ENCODE measurements around the gene THUMPD3.

Gene THUMPD3

DNA sequence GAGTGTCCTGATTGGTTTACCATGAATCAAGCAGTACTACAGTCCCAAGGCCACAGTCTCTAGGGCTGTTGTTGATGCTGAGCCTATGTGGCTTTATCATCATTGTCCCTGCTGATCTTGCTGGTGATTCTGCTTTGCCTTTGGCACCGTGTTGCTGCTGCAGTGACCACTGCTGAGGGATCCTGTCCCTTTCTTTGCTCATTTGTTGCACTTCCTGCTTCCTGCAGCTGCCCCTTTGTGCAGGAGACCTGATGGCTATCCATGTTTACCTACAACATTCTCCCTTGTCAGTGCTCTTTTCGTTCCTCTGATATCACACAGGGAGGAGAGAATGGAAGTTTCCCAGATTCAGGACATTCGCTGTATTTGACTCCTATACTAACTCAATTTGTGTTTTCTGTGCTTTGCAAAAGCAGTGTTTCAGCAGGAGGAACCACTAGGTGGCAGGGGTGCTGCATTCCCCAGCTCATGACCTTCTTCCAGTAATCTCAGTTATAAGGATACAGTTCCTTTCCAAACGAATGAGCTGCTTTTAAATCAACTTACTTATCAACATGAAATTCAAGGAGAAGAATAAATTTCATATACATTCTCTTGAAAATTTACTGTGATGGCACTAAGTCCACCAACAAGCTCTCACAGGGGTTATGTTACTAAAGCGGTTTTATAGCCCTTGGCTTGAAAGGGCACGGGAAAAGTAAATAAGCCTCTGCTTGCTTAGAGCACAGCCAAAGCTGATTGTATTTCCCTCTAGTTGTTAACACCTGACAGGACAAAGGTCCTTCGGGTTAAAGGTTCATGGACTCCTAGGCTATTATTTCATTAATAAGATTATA lies 9.7 kb upstream of the THUMPD3 start:
- DNase-seq (ENCODE audit: low read depth) = peak; percentile 5

DNA sequence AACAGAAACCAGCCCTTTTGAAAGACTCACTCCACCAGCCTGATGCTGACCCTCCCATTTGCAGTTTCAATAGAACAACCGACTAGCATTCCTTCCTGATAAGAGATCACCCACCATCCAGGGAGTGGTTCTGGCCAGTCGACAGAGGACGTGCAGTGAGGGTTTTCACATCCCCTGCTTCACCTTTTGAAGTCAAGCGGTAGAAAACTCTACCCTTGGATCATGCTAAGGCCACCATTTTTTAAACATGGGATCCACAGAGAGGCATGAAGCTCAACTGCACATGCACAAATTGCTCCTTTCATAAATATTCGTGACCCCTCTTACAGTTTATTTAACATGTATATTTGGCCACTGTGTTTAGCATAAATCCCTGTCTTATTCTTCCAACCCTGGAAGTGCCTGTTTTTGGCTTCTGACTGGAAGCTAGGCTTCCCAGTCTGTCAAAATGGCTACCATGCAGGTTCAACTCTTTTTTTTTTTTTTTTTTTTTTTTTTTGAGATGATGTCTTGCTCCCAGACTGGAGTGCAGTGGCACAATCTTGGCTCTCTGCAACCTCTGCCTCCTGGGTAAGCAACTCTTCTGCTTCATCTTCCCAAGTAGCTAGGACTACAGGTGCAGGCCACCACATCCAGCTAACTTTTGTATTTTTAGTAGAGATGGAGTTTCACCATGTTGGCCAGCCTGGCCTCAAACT lies 1.0 kb upstream of the THUMPD3 start:
- DNase-seq (ENCODE audit: low read depth) = no peak

DNA sequence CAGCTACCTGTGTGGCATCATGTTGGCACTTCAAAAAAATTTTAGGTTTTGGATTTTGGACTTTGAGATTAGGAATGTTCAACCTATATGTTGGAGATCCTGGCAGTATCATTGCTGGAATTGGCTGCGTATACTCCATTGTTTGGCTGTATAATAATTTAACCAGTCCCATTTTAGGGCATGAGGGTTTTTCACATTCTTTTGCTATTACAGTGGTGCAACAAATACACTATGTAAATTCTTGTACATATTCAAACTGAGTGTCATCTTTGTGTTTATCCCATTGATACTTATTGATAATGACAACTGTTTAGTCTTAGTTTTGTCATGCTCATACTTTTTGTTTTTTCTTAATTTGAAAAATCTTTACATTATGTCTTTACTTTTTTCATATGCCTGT lies 6.7 kb downstream of the THUMPD3 start:
- DNase-seq (ENCODE audit: low read depth) = no peak

DNA sequence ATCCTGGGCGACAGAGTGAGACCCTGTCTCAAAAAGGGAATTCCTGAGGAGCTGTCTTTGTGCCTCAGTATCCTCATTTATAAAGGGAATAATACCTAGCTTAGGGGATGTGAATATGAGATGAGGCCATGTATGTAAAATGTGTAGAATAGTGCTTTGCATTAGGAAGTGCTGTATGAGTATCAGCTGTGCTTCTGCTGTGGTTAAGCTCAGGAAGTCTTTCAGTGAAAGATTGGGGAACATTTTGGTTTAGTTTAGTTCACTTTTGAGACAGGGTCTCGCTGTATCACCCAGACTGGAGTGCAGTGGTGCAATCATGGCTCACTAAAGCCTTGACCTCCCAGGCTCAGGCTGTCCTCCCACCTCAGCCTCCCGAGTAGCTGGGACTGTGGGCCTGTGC lies 10.6 kb downstream of the THUMPD3 start:
- no peak for DNase-seq (ENCODE audit: low read depth)

DNA sequence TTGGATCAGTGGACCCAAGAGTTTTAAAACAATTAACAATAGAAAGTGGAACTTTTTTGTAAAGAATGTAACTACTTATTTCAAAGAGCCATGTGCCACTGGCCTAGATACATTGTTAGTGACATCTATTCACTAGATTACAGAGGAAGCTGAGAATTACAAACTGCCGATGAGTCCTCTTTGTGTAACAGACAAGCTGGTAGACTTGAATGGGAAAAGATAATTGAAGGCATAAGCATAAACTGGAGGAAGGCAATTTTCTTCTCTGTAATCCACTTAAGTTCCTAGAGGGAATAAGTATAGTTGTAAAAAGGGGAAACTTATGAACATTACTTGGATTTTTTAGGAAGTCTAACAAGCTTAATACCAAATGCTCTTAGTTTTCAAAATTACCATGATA lies 15.1 kb downstream of the THUMPD3 start:
- DNase-seq (ENCODE audit: low read depth) = no peak

DNA sequence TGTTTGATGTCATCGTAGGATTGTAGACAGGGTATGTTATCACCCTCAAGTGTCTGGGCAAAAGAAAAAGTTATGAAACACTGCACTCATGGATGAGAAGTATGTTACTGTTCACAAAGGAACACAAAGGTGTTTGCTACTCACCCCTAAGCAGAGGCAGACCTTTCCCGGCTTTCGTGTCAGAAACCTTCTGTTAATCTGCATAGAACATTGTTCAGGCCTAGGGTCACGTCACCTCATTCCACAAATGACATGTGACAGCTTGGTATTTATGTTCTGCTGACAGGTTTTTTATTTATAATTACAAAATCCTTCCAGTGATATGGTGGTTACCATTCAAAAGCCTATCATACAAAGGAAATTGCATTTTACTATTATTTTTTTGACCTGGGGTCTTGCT lies 16.5 kb downstream of the THUMPD3 start:
- no peak for DNase-seq (ENCODE audit: low read depth)

DNA sequence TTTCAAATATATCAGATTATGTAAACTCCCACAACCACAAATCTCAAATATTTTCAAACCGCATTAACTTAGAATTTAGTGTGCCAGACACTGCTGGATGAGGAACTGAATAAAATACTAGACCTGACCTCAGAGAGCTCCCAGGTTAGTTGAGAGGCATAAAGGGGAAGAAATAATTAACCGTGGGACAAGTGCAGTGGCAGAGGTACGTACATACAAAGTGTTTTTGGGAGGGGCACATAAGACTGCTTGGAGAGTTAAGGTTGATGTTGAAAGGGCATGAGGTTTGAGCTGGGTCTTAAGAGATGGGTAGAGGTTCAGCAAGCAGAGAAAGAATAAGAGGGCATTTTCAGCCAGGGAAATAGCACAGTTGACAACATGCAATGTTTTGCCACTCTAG lies 17.2 kb downstream of the THUMPD3 start:
- no peak for DNase-seq (ENCODE audit: low read depth)

DNA sequence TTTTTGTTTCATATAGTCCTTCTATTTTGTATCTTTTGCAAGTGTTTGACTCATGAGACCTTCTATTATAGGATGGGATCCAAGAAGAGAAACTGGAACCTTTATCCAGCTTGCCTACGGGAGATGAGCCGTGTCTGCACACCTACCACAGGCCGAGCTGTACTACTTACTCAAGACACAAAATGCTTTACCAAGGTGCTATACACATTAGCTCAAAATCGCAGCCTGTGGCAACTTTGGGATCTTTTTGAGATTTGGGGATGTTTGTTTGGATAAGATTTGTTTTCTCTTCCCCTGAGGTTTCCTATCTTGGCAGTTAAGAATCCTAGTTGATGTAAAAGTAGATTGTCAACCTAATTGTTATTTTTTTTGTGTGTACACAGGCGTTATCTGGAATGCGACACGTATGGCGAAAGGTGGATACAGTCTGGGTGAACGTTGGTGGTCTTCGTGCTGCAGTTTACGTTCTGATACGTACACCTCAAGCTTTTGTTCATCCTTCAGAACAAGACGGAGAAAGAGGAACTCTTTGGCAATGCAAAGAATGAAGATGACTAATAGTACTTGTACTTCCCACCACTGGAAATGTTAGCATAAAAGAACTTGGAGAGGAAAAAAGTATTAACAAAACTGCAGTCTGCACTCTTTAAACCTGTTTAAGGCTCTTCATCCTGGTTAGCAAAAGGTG lies 21.4 kb downstream of the THUMPD3 start:
- no peak for DNase-seq (ENCODE audit: low read depth)

DNA sequence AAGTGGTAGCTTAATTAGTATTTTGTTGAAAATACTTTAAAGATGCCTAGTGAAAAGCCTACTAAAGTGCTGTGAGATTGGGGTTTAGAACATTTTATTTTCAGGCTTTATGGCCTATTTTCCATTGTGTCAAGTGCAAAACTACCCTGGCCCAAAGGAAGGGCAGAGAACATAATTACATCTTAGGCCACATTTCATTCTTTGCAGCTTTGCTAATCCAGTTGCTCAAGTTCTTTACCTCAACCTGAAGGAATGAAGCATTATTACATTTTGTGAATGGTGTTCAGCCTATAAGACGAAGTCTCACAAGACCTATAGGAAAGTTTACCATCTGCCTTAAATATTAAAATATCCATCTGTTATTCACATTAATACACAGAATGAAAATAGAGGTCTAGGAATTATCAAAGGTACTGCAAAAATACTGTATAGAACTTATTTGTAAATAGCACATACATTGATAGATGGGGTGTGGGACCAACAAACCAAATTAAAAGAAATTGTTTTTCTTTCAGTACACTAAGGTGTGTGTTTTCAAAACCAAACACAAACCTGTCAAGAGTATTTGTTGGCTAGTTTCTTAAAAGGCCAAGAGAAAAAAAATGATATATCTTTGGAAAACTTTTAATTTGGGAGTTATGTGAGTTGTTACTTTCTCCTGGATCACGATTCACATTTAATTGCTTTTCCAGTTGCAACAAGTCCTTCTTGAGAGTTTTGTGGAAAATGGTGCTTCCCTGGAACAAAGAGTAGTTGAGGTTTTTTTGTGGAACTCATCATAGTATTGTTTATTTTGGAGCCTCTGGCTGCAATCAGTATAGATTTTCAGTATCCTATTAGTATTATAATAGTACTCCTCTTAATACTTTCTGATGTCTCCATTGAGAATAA lies 22.6 kb downstream of the THUMPD3 start:
- no peak for DNase-seq (ENCODE audit: low read depth)

DNA sequence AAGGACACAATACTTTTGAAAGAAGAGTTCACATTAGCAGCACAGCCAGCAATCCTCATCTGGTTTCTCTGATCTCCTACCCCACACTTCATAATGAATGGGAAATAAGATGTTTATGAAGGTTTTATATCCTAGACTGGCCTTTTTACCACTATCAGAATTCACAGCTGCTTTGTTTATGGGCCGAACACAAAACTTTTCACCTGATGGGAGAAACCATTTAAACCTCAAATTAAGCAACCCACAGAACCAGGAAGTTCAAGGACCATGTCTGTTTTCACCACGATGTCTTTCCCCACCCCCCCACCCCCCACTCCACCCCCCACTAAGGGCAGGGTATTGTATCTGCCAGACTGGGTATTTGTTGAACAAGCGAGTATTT lies 23.2 kb downstream of the THUMPD3 start:
- DNase-seq (ENCODE audit: low read depth) = no peak

DNA sequence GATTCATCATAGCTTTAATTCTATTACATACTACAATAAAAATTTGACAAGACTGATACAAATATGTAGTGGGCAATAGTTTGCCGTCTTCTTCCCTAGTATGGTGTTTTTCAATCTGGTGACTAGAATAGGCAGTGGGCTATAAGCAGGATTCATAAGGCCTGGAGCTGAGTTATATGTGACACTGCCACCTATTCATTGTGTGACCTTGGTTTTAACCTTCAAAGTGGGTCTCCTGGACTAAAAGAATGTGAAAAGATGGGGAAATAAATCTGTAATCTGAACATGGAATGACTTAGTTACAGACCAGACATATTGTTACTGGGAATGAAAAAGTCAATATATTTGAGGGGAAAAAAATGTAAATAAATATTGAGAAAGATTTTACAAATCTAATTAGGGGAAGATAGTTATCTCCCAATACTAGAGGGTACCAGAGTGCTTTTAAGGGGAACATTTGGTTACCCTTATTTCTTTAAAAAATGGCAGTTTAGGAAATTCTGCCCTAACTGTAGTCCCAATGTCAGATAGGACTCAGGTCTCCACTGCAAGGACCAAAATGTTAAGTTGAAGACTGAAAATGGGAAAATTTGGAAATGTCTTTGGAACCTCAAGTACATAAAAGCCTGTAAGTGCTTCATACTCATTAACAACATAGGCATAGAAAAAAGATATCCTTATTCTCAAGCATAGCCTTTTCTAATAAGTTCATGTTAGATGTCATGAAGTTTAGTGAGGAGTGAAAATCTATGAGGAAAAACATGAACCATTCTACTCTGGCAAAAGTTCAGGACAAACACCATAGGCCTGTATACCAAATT lies 23.9 kb downstream of the THUMPD3 start:
- DNase-seq (ENCODE audit: low read depth) = no peak

DNA sequence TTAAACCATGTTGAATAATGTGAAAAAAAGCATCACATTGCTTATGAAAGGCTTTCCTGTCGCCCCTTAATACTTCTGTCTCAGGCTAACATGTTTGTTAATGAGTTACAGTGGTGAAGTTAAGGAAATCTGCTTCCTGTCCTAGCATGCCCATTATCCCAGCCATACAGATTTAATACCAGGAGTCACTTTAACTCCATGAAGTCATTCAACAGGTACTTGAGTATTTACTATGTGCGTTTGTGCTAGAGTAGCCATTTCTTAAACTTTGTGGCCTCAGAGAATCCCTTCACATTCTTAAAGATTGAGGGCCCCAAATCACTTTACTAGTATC lies 24.4 kb downstream of the THUMPD3 start:
- no peak for DNase-seq (ENCODE audit: low read depth)

DNA sequence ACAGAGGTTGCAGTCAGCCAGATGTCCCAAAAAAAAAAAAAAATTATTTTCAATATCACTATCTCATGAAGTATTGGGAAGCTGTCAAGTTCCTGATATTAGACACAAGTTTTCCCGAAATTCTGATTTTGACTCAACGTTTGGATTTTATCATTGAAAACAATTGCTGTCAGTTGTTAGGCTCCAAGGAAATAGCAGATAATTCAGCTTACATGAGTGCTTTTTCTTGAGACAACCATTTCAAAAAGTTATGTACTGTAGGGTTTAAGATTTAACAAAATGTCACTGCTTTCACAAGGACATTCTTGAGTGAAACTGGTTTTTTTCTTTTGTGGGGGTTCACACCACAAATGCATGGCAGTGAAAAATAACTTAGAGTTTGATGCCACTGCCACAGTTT lies 25.3 kb downstream of the THUMPD3 start:
- no peak for DNase-seq (ENCODE audit: low read depth)

DNA sequence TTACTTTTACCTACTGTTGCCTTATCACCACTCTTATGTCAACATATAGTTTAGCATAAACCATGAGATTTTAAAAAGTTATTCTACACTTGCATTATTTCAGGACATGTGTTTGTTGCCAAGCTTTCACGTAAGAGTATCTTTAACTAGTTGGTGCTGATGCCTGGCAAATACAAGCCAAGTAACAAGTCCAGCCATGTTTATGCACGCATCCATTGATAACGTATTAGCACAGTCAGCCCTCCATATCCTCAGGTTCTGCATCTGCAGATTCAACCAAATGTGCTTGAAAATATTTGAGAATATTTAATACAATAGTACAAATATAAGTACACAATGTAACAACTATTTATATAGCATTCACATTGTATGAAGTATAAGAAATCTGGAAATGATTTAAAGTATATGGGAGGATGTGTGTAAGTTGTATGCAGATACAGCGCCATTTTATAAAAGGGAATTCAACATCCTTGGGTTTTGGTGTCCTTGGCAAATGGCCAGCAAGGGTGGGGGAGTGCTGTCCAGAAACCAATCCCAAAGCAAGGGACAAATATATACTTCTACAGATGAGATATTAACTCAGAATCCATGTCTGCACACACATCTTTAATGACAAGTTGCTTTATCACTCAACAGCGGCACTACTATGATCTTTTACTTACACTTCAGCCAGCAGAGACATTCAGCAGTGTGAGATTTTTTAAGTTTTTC lies 25.9 kb downstream of the THUMPD3 start:
- DNase-seq (ENCODE audit: low read depth) = no peak

DNA sequence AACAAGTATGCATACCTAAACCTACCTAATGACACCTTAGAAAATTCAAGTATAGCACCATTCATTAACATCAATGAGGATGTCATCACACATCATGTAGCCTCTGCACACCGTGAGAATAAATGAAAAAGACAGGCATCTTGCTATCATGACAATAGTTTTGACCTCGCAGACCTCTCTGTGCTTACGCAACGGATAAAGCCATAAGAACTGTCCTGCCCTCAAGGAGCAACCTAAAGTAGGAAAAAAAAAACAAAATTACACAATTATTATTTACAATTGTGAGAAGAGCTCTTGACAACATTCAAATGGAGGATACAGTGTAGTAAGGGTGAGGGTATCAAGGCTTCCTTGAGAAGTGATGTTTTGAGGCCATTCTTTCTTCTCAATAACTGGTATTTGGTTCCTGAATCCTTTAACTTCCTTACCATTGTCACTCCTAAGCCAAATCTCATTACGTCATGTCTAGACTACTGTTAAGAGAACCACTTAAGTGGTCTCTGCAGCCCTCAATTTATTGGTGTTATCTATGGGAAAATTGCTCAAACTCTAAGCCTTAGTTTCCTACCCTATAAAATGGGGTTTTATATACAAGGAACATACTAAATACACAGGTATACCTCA lies 27.5 kb downstream of the THUMPD3 start:
- no peak for DNase-seq (ENCODE audit: low read depth)

DNA sequence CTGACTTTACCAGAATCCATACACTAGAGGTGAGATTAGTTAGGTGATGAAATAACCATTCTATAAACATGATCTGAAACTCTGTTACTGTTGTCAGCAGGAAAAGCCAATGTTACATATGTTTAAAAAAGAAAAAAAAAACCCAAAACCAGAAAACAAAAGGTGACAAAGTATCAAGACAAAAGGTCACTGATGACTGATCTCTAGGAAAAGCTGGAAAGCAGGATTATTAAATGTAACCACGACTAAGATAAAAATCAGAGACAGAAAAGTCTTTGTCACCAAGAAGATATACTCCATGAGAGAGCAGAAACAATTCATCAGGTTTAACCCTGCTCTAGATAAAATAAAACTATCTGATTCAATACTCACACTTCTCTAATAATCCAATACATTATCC lies 29.2 kb downstream of the THUMPD3 start:
- no peak for DNase-seq (ENCODE audit: low read depth)

DNA sequence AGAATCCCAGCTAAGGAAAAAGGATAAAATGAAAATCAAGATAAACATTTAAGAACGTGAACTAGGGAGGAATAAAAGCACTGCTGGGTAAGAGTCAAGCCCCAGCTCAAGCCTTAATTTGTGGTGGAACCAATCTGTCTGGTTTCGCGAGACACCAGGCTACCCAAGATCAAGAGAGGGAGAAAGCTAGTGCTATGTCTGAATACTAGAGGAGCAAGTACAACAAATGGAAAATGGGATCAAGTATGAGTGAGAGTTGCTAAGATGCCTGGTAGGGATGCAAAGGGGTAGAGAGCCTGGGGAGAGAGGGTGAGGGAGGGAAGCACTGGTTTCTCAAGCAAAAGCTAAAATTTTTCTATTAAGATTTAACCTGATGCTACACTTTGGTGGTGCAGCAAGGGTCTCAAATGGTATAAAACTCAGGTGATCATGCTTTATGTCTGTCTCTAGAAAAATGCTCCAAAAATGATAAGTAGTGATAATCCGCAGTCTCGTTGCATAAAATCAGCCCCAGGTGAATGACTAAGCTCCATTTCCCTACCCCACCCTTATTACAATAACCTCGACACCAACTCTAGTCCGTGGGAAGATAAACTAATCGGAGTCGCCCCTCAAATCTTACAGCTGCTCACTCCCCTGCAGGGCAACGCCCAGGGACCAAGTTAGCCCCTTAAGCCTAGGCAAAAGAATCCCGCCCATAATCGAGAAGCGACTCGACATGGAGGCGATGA lies 32.9 kb downstream of the THUMPD3 start:
- DNase-seq (ENCODE audit: low read depth) = no peak

DNA sequence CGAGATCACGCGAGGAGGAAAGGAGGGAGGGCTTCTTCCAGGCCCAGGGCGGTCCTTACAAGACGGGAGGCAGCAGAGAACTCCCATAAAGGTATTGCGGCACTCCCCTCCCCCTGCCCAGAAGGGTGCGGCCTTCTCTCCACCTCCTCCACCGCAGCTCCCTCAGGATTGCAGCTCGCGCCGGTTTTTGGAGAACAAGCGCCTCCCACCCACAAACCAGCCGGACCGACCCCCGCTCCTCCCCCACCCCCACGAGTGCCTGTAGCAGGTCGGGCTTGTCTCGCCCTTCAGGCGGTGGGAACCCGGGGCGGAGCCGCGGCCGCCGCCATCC lies 33.4 kb downstream of the THUMPD3 start:
- peak; percentile 59 for DNase-seq (ENCODE audit: low read depth)

DNA sequence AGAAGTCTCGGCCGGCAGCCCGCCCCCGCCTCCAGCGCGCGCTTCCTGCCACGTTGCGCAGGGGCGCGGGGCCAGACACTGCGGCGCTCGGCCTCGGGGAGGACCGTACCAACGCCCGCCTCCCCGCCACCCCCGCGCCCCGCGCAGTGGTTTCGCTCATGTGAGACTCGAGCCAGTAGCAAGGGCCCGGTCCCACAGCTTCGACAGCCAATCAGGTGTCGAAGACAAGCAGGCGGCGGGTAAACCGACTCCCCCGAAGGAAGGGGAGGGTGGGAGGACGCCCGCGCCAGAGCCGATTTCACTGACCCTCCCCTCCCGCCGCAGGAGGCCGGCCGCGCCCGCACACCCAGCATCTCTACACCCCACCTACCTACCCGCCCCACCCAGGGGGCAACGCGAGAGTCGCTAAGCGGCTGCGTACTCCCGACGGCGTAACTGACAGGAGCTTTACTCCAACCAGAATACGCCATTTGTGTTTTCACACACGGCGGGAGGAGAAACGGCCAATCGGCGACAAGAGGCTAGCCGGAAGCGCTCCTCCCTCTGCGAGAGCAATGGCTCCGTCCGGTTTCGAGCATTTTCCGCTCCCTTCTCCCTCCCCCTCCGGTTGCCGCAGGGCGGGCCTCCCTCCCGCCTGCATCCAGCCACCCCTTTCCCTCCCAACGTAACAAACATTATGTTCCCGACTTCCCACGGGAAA lies 33.9 kb downstream of the THUMPD3 start:
- DNase-seq (ENCODE audit: low read depth) = peak; percentile 96

Measured in stimulated activated CD8-positive, alpha-beta memory T cell treated with anti-CD3 and anti-CD28 coated beads, Interleukin-7, amount 100 ng/mL, for 24 hours (primary cell).